Measurements from ENCODE around the gene AP4E1.

AP4E1 gene

DNA sequence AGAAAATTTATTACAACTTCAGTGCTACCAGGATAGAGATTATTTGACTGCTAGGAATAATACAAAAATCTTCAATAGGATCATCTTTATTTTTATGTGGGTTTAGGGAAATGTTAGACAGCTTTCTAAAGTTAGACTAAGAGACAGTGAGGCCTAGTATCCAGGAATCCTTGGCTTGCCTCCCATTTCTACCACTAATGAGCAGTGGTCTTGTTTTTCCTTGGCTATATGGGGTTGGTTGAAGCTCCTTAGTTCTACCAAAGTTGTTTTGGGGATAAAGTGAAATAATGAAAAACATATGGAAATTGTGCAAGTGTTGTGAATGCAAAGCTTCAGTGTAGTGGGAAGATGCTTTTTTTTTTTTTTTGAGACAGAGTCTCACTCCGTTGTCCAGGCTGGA is 16.8 kb downstream of the AP4E1 start:
- no peak for ATAC-seq (ENCODE audit: insufficient read depth, low read depth)
- H3K4me2 ChIP-seq (ENCODE audit: insufficient read depth, low read length): no peak overlapping the region
- H3K4me1 ChIP-seq (ENCODE audit: insufficient read depth, low read length): no peaks in the 10 kb centered on the region
- no peak overlapping the region for H3K27ac ChIP-seq (ENCODE audit: low read length)
- no peak overlapping the region for H2AFZ ChIP-seq (ENCODE audit: low read depth, low read length)
- H3K4me3 ChIP-seq (ENCODE audit: low read depth in 1 of 2, low read length in 2 of 2): no peak overlapping the region
- no peak overlapping the region for H3K9ac ChIP-seq (ENCODE audit: low read depth, low read length)
- H3K27me3 ChIP-seq (ENCODE audit: insufficient read depth, low read length, poor library complexity): no peaks in the 10 kb centered on the region
- H3K9me3 ChIP-seq (ENCODE audit: insufficient read depth, low read length, severe bottlenecking): no peaks in the 10 kb centered on the region
- no peaks in the 10 kb centered on the region for H3K79me2 ChIP-seq (ENCODE audit: insufficient read depth, low read length)
- H3K36me3 ChIP-seq (ENCODE audit: insufficient read depth, low read length): peaks cover 37% of the 10 kb centered on the region
- no peaks in the 10 kb centered on the region for H4K20me1 ChIP-seq (ENCODE audit: insufficient read depth, low read length)
- DNase-seq: no peak
- TF ChIP-seq EZH2 (IDR thresholded peaks at IDR 0.05; ENCODE audit: borderline replicate concordance, low read depth, low read length, severe bottlenecking) (no peak), CTCF (IDR thresholded peaks at IDR 0.05; ENCODE audit: borderline replicate concordance, extremely low read depth, low read length, poor library complexity, severe bottlenecking) (no peak)

- H3K9me3 ChIP-seq (ENCODE audit: insufficient read depth, low read length, severe bottlenecking): no peaks in the 10 kb centered on the region
- H3K4me1 ChIP-seq (ENCODE audit: insufficient read depth, low read length): no peaks in the 10 kb centered on the region
- ATAC-seq (ENCODE audit: insufficient read depth, low read depth) (no peak), DNase-seq (no peak)
- H3K27me3 ChIP-seq (ENCODE audit: insufficient read depth, low read length, poor library complexity): no peaks in the 10 kb centered on the region
- H2AFZ ChIP-seq (ENCODE audit: low read depth, low read length): no peak overlapping the region
- no peaks in the 10 kb centered on the region for H4K20me1 ChIP-seq (ENCODE audit: insufficient read depth, low read length)
- H3K27ac ChIP-seq (ENCODE audit: low read length): no peak overlapping the region
- H3K36me3 ChIP-seq (ENCODE audit: insufficient read depth, low read length): peaks cover 43% of the 10 kb centered on the region
- H3K4me2 ChIP-seq (ENCODE audit: insufficient read depth, low read length): no peak overlapping the region
- H3K79me2 ChIP-seq (ENCODE audit: insufficient read depth, low read length): no peaks in the 10 kb centered on the region
- H3K9ac ChIP-seq (ENCODE audit: low read depth, low read length): no peak overlapping the region
- no peak for TF ChIP-seq CTCF (IDR thresholded peaks at IDR 0.05; ENCODE audit: borderline replicate concordance, extremely low read depth, low read length, poor library complexity, severe bottlenecking)
- no peak for TF ChIP-seq EZH2 (IDR thresholded peaks at IDR 0.05; ENCODE audit: borderline replicate concordance, low read depth, low read length, severe bottlenecking)
- H3K4me3 ChIP-seq (ENCODE audit: low read depth in 1 of 2, low read length in 2 of 2): no peak overlapping the region
Observed at GRCh38 chr15:50929062-50929461, 20.6 kb downstream of the AP4E1 start.

GRCh38 chr15:50930792-50931191 is 22.3 kb downstream of the AP4E1 start:
- no peak overlapping the region for H3K27ac ChIP-seq (ENCODE audit: low read length)
- H3K36me3 ChIP-seq (ENCODE audit: insufficient read depth, low read length): peaks cover 38% of the 10 kb centered on the region
- ATAC-seq (ENCODE audit: insufficient read depth, low read depth): no peak
- H3K9me3 ChIP-seq (ENCODE audit: insufficient read depth, low read length, severe bottlenecking): no peaks in the 10 kb centered on the region
- H3K79me2 ChIP-seq (ENCODE audit: insufficient read depth, low read length): no peaks in the 10 kb centered on the region
- no peak for DNase-seq
- no peaks in the 10 kb centered on the region for H3K4me1 ChIP-seq (ENCODE audit: insufficient read depth, low read length)
- no peaks in the 10 kb centered on the region for H4K20me1 ChIP-seq (ENCODE audit: insufficient read depth, low read length)
- H3K27me3 ChIP-seq (ENCODE audit: insufficient read depth, low read length, poor library complexity): no peaks in the 10 kb centered on the region
- no peak overlapping the region for H3K4me2 ChIP-seq (ENCODE audit: insufficient read depth, low read length)
- H3K4me3 ChIP-seq (ENCODE audit: low read depth in 1 of 2, low read length in 2 of 2): no peak overlapping the region
- no peak overlapping the region for H2AFZ ChIP-seq (ENCODE audit: low read depth, low read length)
- no peak for TF ChIP-seq EZH2 (IDR thresholded peaks at IDR 0.05; ENCODE audit: borderline replicate concordance, low read depth, low read length, severe bottlenecking)
- TF ChIP-seq CTCF (IDR thresholded peaks at IDR 0.05; ENCODE audit: borderline replicate concordance, extremely low read depth, low read length, poor library complexity, severe bottlenecking): no peak
- H3K9ac ChIP-seq (ENCODE audit: low read depth, low read length): no peak overlapping the region

- Histone ChIP-seq H3K9me3 (ENCODE audit: insufficient read depth, low read length, severe bottlenecking) (no peaks in the 10 kb centered on the region), H3K27ac (ENCODE audit: low read length) (no peak overlapping the region), H3K4me1 (ENCODE audit: insufficient read depth, low read length) (no peaks in the 10 kb centered on the region), H3K4me3 (ENCODE audit: low read depth in 1 of 2, low read length in 2 of 2) (no peak overlapping the region), H2AFZ (ENCODE audit: low read depth, low read length) (no peak overlapping the region), H3K4me2 (ENCODE audit: insufficient read depth, low read length) (no peak overlapping the region), H4K20me1 (ENCODE audit: insufficient read depth, low read length) (no peaks in the 10 kb centered on the region), H3K79me2 (ENCODE audit: insufficient read depth, low read length) (no peaks in the 10 kb centered on the region), H3K9ac (ENCODE audit: low read depth, low read length) (no peak overlapping the region), H3K36me3 (ENCODE audit: insufficient read depth, low read length) (peaks cover 39% of the 10 kb centered on the region; the same call in 1 of the 2 replicates), H3K27me3 (ENCODE audit: insufficient read depth, low read length, poor library complexity) (no peaks in the 10 kb centered on the region)
- ATAC-seq (ENCODE audit: insufficient read depth, low read depth) (no peak), DNase-seq (no peak)
- TF ChIP-seq CTCF (IDR thresholded peaks at IDR 0.05; ENCODE audit: borderline replicate concordance, extremely low read depth, low read length, poor library complexity, severe bottlenecking) (no peak), EZH2 (IDR thresholded peaks at IDR 0.05; ENCODE audit: borderline replicate concordance, low read depth, low read length, severe bottlenecking) (no peak)
Observed at GRCh38 chr15:50933341-50933740, 24.9 kb downstream of the AP4E1 start.

All from DND-41 (cell line).